Keratinocyte (primary cell): Measurements from ENCODE around the gene PRKAG2.

Source experiments
- EZH2 ChIP-seq: IDR thresholded peaks from one replicate; pipeline ENCODE4 v1.6.1; 2012; ENCODE audit warnings: inconsistent platforms, mild to moderate bottlenecking, low read length, moderate library complexity
- TF ChIP-seq, protein P1 (sequence below), 3 experiments: IDR thresholded peaks in 1 of 3; conservative IDR thresholded peaks in 1 of 3; optimal IDR thresholded peaks in 1 of 3; 2 replicates in 2 of 3; 3 replicates in 1 of 3; pipeline versions ENCODE3 to v1.5.1; 2011; ENCODE audit warnings: low read length in 3 of 3, mild to moderate bottlenecking in 3 of 3, moderate library complexity in 2 of 3, control low read depth in 1 of 3, inconsistent platforms in 1 of 3; ENCODE audit not compliant: insufficient read depth in 2 of 3; ENCODE audit errors: extremely low read depth in 1 of 3

DNA sequence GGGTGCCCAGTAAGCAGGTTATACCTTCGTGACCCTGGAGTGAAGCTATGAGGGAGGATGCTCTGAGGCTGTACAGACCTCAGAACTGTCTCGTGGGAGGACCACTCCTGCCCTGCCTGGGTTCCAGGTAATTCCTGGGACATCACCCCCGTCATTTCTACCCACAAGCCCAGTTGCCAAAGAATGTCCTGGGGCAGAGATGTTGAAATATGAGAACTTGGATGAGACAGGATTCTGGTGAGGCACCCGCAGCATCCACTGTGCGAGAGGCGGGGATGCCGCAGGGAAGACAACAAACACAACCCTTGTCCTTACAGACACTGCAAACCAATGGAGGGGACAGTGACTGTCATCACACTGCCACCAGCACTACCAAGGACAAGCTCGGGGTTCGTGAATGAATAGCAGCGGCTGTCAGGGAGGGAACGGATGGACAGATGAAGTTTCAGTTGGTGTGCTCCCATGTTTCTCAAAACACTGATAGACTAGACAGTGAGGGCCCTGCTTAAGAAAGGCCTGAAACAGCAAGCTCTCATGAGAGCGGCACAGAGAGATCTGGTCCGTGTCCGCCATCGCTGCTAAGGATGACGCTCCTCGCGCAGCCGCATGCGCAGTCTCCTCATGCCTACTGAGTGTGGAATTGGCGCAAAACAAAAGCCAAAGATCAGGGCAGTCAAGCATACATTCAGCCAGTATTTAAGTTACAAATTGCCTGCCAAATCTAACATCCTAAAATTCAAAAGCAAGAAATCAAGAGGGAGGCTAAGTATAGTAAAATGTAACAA is 275.2 kb downstream of the PRKAG2 start:
- TF ChIP-seq, protein P1, sequence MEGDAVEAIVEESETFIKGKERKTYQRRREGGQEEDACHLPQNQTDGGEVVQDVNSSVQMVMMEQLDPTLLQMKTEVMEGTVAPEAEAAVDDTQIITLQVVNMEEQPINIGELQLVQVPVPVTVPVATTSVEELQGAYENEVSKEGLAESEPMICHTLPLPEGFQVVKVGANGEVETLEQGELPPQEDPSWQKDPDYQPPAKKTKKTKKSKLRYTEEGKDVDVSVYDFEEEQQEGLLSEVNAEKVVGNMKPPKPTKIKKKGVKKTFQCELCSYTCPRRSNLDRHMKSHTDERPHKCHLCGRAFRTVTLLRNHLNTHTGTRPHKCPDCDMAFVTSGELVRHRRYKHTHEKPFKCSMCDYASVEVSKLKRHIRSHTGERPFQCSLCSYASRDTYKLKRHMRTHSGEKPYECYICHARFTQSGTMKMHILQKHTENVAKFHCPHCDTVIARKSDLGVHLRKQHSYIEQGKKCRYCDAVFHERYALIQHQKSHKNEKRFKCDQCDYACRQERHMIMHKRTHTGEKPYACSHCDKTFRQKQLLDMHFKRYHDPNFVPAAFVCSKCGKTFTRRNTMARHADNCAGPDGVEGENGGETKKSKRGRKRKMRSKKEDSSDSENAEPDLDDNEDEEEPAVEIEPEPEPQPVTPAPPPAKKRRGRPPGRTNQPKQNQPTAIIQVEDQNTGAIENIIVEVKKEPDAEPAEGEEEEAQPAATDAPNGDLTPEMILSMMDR (optimal IDR thresholded peaks at IDR 0.05 in 1 of 3, IDR thresholded peaks at IDR 0.05 in 1 of 3, conservative IDR thresholded peaks at IDR 0.05 in 1 of 3; ENCODE audit: extremely low read depth in 1 of 3, insufficient read depth in 2 of 3, low read length in 3 of 3) = no peak
- no peak for TF ChIP-seq EZH2
